CD4-positive, alpha-beta memory T cell (primary cell): ENCODE data around the gene DDX6. TPM values are rescaled to one million over a fixed set of nuclear protein-coding genes. Genes with fewer than 3 reads are reported as not detected.
"Not testable (repeated sequence)": the region's sequence is repeated elsewhere in the genome, so short reads cannot be mapped to it uniquely, and the experiment has no call there.

Experiments used
- CTCF ChIA-PET: fragments of 350-600 bp; sonication (Branson Sonifier 250); formaldehyde crosslinking; loops from one replicate; lab custom pipeline; 2021; ENCODE audit warnings: inconsistent platforms; ENCODE audit not compliant: partially characterized antibody; lab: Charles Lee
- POLR2A ChIA-PET: fragments of 350-600 bp; sonication (Branson Sonifier 250); formaldehyde crosslinking; loops from one replicate; lab custom pipeline; 2021; ENCODE audit not compliant: partially characterized antibody; lab: Charles Lee
- DNase-seq, 5 donors: peaks; one replicate each; pipeline versions ENCODE4 v3.0.0 to v3.0.0-alpha.2; 2020 to 2022; ENCODE audit warnings: mixed read lengths in 1 of 5
- H3K27ac ChIP-seq: one replicate; pipeline ENCODE4 v1.7.0; 2013; ENCODE audit warnings: low read depth, low read length
- H3K27me3 ChIP-seq: 2 replicates; pipeline ENCODE4 v1.7.0; 2013; ENCODE audit warnings: mild to moderate bottlenecking, low read length, moderate library complexity; ENCODE audit not compliant: insufficient read depth
- H3K36me3 ChIP-seq: 2 replicates; pipeline ENCODE4 v1.7.0; 2013; ENCODE audit warnings: mild to moderate bottlenecking, low read length, moderate library complexity; ENCODE audit not compliant: insufficient read depth
- H3K4me1 ChIP-seq: 2 replicates; pipeline ENCODE4 v1.7.0; 2013; ENCODE audit warnings: mild to moderate bottlenecking, low read length, moderate library complexity; ENCODE audit not compliant: insufficient read depth
- H3K4me3 ChIP-seq, 2 donors: one replicate each; pipeline ENCODE4 v1.7.0; 2013; ENCODE audit warnings: low read length in 2 of 2, mild to moderate bottlenecking in 1 of 2
- H3K9me3 ChIP-seq, 2 donors: one replicate each; pipeline ENCODE4 v1.7.0; 2013; ENCODE audit warnings: low read length in 2 of 2, control low read depth in 1 of 2; ENCODE audit not compliant: control insufficient read depth in 1 of 2
- H3K27ac Mint-ChIP-seq, 7 donors: one replicate each; pipeline ENCODE4 v1.8.0; 2020 to 2021; ENCODE audit warnings: mixed read lengths in 7 of 7, mild to moderate bottlenecking in 6 of 7, inconsistent platforms in 3 of 7, moderate library complexity in 3 of 7
- H3K27me3 Mint-ChIP-seq, 2 donors: one replicate each; pipeline ENCODE4 v1.8.0; 2020 to 2021; ENCODE audit warnings: mixed read lengths in 2 of 2
- H3K36me3 Mint-ChIP-seq, 2 donors: one replicate each; pipeline ENCODE4 v1.8.0; 2020 to 2021; ENCODE audit warnings: mixed read lengths in 2 of 2, inconsistent platforms in 1 of 2, mild to moderate bottlenecking in 1 of 2
- H3K4me1 Mint-ChIP-seq, 4 donors: one replicate each; pipeline ENCODE4 v1.8.0; 2020 to 2021; ENCODE audit warnings: mixed read lengths in 4 of 4, mild to moderate bottlenecking in 1 of 4
- H3K4me3 Mint-ChIP-seq, 8 donors: one replicate each; pipeline ENCODE4 v1.8.0; 2020 to 2021; ENCODE audit warnings: mixed read lengths in 8 of 8, mild to moderate bottlenecking in 7 of 8, moderate library complexity in 6 of 8, inconsistent platforms in 3 of 8
- H3K9me3 Mint-ChIP-seq, 8 donors: one replicate each; pipeline ENCODE4 v1.8.0; 2020 to 2021; ENCODE audit warnings: mixed read lengths in 8 of 8, mild to moderate bottlenecking in 5 of 8, inconsistent platforms in 3 of 8, moderate library complexity in 1 of 8
- intact Hi-C: fragments of 100-400 bp; cut with micrococcal nuclease; formaldehyde crosslinking; loops from one replicate; pipeline ENCODE4 v1.15.1; 2023
- polyA plus RNA-seq, 2 donors: library from polyadenylated mRNA; unstranded; fragments of 300-500 nt; fragmentation: Illumina TruSeq; gene quantifications; one replicate each; pipeline ENCODE4 v1.2.3, GENCODE V29; 2021
- total RNA-seq, 2 experiments: library from RNA; stranded (reverse); gene quantifications; one replicate each; pipeline ENCODE4 v1.2.3, GENCODE V29; 2021

Gene DDX6
- total and polyA plus RNA-seq, 4 experiments from 2014 or later, result 74.6 to 304 (median 195) TPM

GRCh38 chr11:118820412-118821357, 29.7 kb upstream of the DDX6 start:
- Mint-ChIP-seq H3K4me1 (peaks cover 5 to 9% (median 6%) of the 10 kb centered on the region in 4 donors), H3K9me3 (no peaks in the 10 kb centered on the region), H3K36me3 (no peaks in the 10 kb centered on the region), H3K27me3 (no peaks in the 10 kb centered on the region), H3K27ac (peak overlapping the region in 3 of 7 donors; percentile 12 to 66 (median 62)), H3K4me3 (peak overlapping the region in 1 of 8 donors; percentile 34)
- Histone ChIP-seq H3K27me3 (no peaks in the 10 kb centered on the region), H3K4me3 (no peak overlapping the region), H3K27ac (no peak overlapping the region), H3K9me3 (no peaks in the 10 kb centered on the region), H3K36me3 (no peaks in the 10 kb centered on the region), H3K4me1 (peaks cover 9% of the 10 kb centered on the region)
- intact Hi-C loops, result no loop called here
- ChIA-PET CTCF (interaction anchor here (1.3 to 1.7 kb wide), 2 partner anchors 28 to 85 kb away, joined by 3 read pairs; no protein-coding TSS in a partner anchor), POLR2A (interaction anchor here (1.0 to 2.0 kb wide), 2 partner anchors 14 to 75 kb away, joined by 4 read pairs; no protein-coding TSS in a partner anchor)
- DNase-seq, result no peak

- H3K4me3 Mint-ChIP-seq, H3K36me3 ChIP-seq, H3K27me3 Mint-ChIP-seq, H3K4me3 ChIP-seq, H3K27ac Mint-ChIP-seq, H3K27ac ChIP-seq, H3K36me3 Mint-ChIP-seq, DNase-seq, H3K4me1 Mint-ChIP-seq, H3K27me3 ChIP-seq, H3K9me3 Mint-ChIP-seq, H3K9me3 ChIP-seq, H3K4me1 ChIP-seq, intact Hi-C loops: not testable (repeated sequence)
- CTCF ChIA-PET, result interaction anchor here (1.0 to 1.7 kb wide), 2 partner anchors 12 to 27 kb away, joined by 3 read pairs; no protein-coding TSS in a partner anchor
- POLR2A ChIA-PET, result interaction anchor here (0.9 kb wide), 1 partner anchor 28 kb away, joined by 3 read pairs; no protein-coding TSS in a partner anchor
These were observed 29.0 kb upstream of the DDX6 start for GRCh38 chr11:118820025-118820379.

- Mint-ChIP-seq H3K9me3 (no peaks in the 10 kb centered on the region), H3K27ac (no peak overlapping the region), H3K36me3 (no peaks in the 10 kb centered on the region), H3K4me3 (no peak overlapping the region), H3K4me1 (peaks cover 5 to 9% (median 6%) of the 10 kb centered on the region in 4 donors), H3K27me3 (no peaks in the 10 kb centered on the region)
- intact Hi-C loops, result no loop called here
- CTCF ChIA-PET, result interaction anchor here (1.0 to 1.7 kb wide), 3 partner anchors 10 to 27 kb away, joined by 3 read pairs; no protein-coding TSS in a partner anchor
- Histone ChIP-seq H3K36me3 (no peaks in the 10 kb centered on the region), H3K27me3 (no peaks in the 10 kb centered on the region), H3K4me1 (peaks cover 9% of the 10 kb centered on the region), H3K4me3 (no peak overlapping the region), H3K9me3 (no peaks in the 10 kb centered on the region), H3K27ac (no peak overlapping the region)
- POLR2A ChIA-PET, result interaction anchor here (0.9 kb wide), 1 partner anchor 28 kb away, joined by 3 read pairs; no protein-coding TSS in a partner anchor
- no peak for DNase-seq
These were observed 28.5 kb upstream of the DDX6 start for GRCh38 chr11:118819334-118820024.

- no peaks in the 10 kb centered on the region for H3K9me3 ChIP-seq
- peaks cover 9% of the 10 kb centered on the region for H3K4me1 ChIP-seq
- no peak overlapping the region for H3K4me3 ChIP-seq
- no peaks in the 10 kb centered on the region for H3K36me3 ChIP-seq
- no peak for DNase-seq
- Mint-ChIP-seq H3K27me3 (no peaks in the 10 kb centered on the region), H3K4me3 (no peak overlapping the region), H3K9me3 (no peaks in the 10 kb centered on the region), H3K36me3 (no peaks in the 10 kb centered on the region), H3K4me1 (peaks cover 5 to 9% (median 6%) of the 10 kb centered on the region in 4 donors), H3K27ac (no peak overlapping the region)
- ChIA-PET CTCF (interaction anchor here (2.0 kb wide), 1 partner anchor 26 kb away, joined by 4 read pairs; no protein-coding TSS in a partner anchor), POLR2A (interaction anchor here (1.3 to 1.7 kb wide), 2 partner anchors 26 to 58 kb away, joined by 3 to 6 read pairs; no protein-coding TSS in a partner anchor)
- H3K27me3 ChIP-seq, result no peaks in the 10 kb centered on the region
- H3K27ac ChIP-seq, result no peak overlapping the region
- intact Hi-C loops, result no loop called here
These were observed 27.2 kb upstream of the DDX6 start for GRCh38 chr11:118818130-118818529.

- intact Hi-C loops, result no loop called here
- no peak overlapping the region for H3K4me3 Mint-ChIP-seq
- no peaks in the 10 kb centered on the region for H3K9me3 ChIP-seq
- H3K4me1 ChIP-seq, result no peaks in the 10 kb centered on the region
- H3K27me3 ChIP-seq, result no peaks in the 10 kb centered on the region
- H3K9me3 Mint-ChIP-seq, result no peaks in the 10 kb centered on the region
- H3K4me3 ChIP-seq, result no peak overlapping the region
- CTCF ChIA-PET, result interaction anchor here (0.8 kb wide), 1 partner anchor 25 kb away, joined by 3 read pairs; no protein-coding TSS in a partner anchor
- H3K36me3 ChIP-seq, result no peaks in the 10 kb centered on the region
- peak overlapping the region in 1 of 7 donors; percentile 1 for H3K27ac Mint-ChIP-seq
- DNase-seq, result no peak
- no peaks in the 10 kb centered on the region for H3K27me3 Mint-ChIP-seq
- no peak overlapping the region for H3K27ac ChIP-seq
- no peaks in the 10 kb centered on the region for H3K36me3 Mint-ChIP-seq
- peaks cover 0 to under 1% (median 0%) of the 10 kb centered on the region in 4 donors for H3K4me1 Mint-ChIP-seq
- POLR2A ChIA-PET, result interaction anchor here (0.7 kb wide), 1 partner anchor 57 kb away, joined by 3 read pairs; no protein-coding TSS in a partner anchor
These were observed 22.6 kb upstream of the DDX6 start for GRCh38 chr11:118813551-118813950.

- no peaks in the 10 kb centered on the region for H3K27me3 Mint-ChIP-seq
- intact Hi-C loops, result no loop called here
- no peak for DNase-seq
- H3K27ac Mint-ChIP-seq, result peak overlapping the region in 1 of 7 donors; percentile 3
- Histone ChIP-seq H3K27ac (no peak overlapping the region), H3K36me3 (no peaks in the 10 kb centered on the region), H3K4me3 (no peak overlapping the region), H3K27me3 (no peaks in the 10 kb centered on the region), H3K9me3 (no peaks in the 10 kb centered on the region), H3K4me1 (no peaks in the 10 kb centered on the region)
- peaks cover 0 to 3% (median 0%) of the 10 kb centered on the region in 8 donors for H3K9me3 Mint-ChIP-seq
- ChIA-PET POLR2A (no interaction called here), CTCF (no interaction called here)
- H3K36me3 Mint-ChIP-seq, result no peaks in the 10 kb centered on the region
- peaks cover 0 to 9% (median 0%) of the 10 kb centered on the region in 4 donors for H3K4me1 Mint-ChIP-seq
- no peak overlapping the region for H3K4me3 Mint-ChIP-seq
These were observed 21.5 kb upstream of the DDX6 start for GRCh38 chr11:118812485-118812884.
